PC-9 (cell line): ENCODE results near the gene MYO18B.

Experiments used
- EZH2 ChIP-seq: fragments of 200-600 bp; sonication (generic); IDR thresholded peaks from 2 replicates; pipeline ENCODE4 v1.8.0; 2017; ENCODE audit warnings: antibody characterized with exemption, low read depth
- TF ChIP-seq, protein P1 (sequence below): fragments of 200-600 bp; sonication (generic); conservative IDR thresholded peaks from 2 replicates; pipeline ENCODE4 v1.6.1; 2017; ENCODE audit warnings: mixed run types, antibody characterized with exemption, mild to moderate bottlenecking, moderate library complexity

DNA sequence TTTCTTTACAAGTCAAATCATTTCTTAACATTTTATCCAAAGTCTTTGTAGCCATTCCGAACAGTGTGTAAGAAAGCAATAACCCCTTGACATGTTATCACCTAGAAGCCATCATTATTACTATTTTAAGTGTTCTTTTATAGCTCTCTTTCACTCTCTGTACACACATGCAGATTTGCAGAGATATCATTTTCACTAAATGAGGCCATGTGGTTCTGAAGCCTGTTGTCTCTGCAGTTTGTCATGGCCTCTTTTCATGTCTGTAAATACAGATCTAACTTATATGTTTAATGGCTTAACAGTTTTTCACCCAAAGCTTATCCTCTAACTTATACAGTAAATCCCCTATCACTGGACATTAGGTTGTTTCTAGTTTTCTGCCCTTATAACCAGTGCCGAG, 166.8 kb downstream of the MYO18B start:
- TF ChIP-seq, protein P1, sequence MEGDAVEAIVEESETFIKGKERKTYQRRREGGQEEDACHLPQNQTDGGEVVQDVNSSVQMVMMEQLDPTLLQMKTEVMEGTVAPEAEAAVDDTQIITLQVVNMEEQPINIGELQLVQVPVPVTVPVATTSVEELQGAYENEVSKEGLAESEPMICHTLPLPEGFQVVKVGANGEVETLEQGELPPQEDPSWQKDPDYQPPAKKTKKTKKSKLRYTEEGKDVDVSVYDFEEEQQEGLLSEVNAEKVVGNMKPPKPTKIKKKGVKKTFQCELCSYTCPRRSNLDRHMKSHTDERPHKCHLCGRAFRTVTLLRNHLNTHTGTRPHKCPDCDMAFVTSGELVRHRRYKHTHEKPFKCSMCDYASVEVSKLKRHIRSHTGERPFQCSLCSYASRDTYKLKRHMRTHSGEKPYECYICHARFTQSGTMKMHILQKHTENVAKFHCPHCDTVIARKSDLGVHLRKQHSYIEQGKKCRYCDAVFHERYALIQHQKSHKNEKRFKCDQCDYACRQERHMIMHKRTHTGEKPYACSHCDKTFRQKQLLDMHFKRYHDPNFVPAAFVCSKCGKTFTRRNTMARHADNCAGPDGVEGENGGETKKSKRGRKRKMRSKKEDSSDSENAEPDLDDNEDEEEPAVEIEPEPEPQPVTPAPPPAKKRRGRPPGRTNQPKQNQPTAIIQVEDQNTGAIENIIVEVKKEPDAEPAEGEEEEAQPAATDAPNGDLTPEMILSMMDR: no peak
- no peak for TF ChIP-seq EZH2
